Naive thymus-derived CD8-positive, alpha-beta T cell (primary cell): Measurements from ENCODE around the gene TPRN. TPM values are rescaled to one million over a fixed set of nuclear protein-coding genes. Genes with fewer than 3 reads are reported as not detected.
A peak's percentile ranks its signal among the peaks of the same experiment; 100 is the strongest.

Source experiments
- ATAC-seq, 2 donors: fragments of 150-1000 bp; cut with Tn5 transposase in 1 of 2; sonication (Bioruptor Pico), chemical (Tn5 transposase) in 1 of 2; 1 replicate in 1 of 2; 2 replicates in 1 of 2; pipeline ENCODE4 v1.10.0; 2021; ENCODE audit warnings: mild to moderate bottlenecking in 2 of 2, moderate library complexity in 2 of 2
- POLR2A ChIA-PET: fragments of 350-600 bp; sonication (Branson Sonifier 250); formaldehyde crosslinking; loops from one replicate; lab custom pipeline; 2021; ENCODE audit warnings: antibody characterized with exemption; lab: Charles Lee
- DNase-seq, 10 donors: peaks; one replicate each; pipeline versions ENCODE4 v3.0.0 to v3.0.0-alpha.2; 2020 to 2022
- H3K27ac Mint-ChIP-seq, 10 donors: one replicate each; pipeline ENCODE4 v1.8.0; 2020 to 2022; ENCODE audit warnings: mild to moderate bottlenecking in 10 of 10, mixed read lengths in 10 of 10, moderate library complexity in 4 of 10, inconsistent platforms in 1 of 10
- H3K27me3 Mint-ChIP-seq, 5 donors: one replicate each; pipeline ENCODE4 v1.8.0; 2021 to 2022; ENCODE audit warnings: mixed read lengths in 5 of 5
- H3K36me3 Mint-ChIP-seq, 3 donors: one replicate each; pipeline ENCODE4 v1.8.0; 2020 to 2022; ENCODE audit warnings: mixed read lengths in 3 of 3, mild to moderate bottlenecking in 2 of 3, inconsistent platforms in 1 of 3
- H3K4me1 Mint-ChIP-seq, 4 donors: one replicate each; pipeline ENCODE4 v1.8.0; 2021 to 2022; ENCODE audit warnings: mixed read lengths in 4 of 4
- H3K4me3 Mint-ChIP-seq, 10 donors: one replicate each; pipeline ENCODE4 v1.8.0; 2020 to 2022; ENCODE audit warnings: mild to moderate bottlenecking in 10 of 10, mixed read lengths in 10 of 10, moderate library complexity in 6 of 10, inconsistent platforms in 1 of 10
- H3K9me3 Mint-ChIP-seq, 9 donors: one replicate each; pipeline ENCODE4 v1.8.0; 2020 to 2022; ENCODE audit warnings: mixed read lengths in 9 of 9, mild to moderate bottlenecking in 3 of 9, inconsistent platforms in 1 of 9, moderate library complexity in 1 of 9
- polyA plus RNA-seq, 3 donors: library from polyadenylated mRNA; unstranded; fragments of 300-500 nt; fragmentation: Illumina TruSeq; gene quantifications; one replicate each; pipeline ENCODE4 v1.2.3, GENCODE V29; 2021
- total RNA-seq, 8 experiments: library from RNA in 2 of 8; stranded (reverse) in 2 of 8; gene quantifications; one replicate each; pipeline ENCODE4 v1.2.3 and lab custom pipeline; 2021 to 2026

TPRN gene
- total and polyA plus RNA-seq, 5 experiments from 2014 or later = 0.15 to 10.1 (median 0.42) TPM

DNA sequence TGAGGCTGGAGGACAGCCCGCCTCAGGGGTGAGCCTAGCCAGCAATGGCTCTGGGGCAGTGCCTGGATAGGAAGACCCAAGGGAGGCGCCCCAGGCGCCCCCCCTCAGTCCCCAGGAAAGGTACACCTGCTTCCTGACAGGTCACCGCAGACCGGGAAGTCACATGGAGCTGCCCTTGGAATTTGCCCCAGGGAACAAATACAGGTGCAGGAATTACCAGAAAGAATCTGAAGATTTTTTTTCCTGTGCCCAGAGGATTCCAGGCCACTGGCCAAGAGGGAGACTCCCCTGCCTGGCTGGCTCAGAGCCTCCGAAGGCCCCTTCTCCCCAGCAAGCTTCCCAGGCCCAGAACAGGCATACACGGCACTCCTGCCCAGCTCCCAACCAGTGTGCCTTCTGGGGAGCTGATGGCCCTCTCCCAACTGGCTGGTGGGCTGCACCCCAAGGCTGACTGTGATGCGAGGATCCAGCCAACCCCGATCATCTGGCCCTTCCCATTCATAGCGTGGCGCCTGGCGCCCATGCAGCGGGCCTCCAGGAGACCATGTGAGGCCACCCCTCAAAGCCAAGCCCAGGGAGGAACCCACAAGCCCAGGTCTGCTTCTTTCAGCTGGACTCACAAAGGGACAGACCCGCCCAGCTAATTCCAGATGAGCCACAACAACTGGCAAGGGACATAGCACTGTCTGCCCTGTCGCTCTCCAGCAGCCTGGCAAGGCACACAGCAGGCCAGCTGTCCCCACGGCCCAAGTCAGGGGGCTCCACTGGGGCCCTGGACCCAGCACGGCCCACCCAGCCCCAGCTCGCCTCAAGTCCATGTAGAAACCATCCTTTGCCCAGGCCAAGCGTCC is 2.3 kb downstream of the TPRN start:
- DNase-seq (no peak), ATAC-seq (no peak)
- H3K4me3 Mint-ChIP-seq = peak overlapping the region in 6 of 10 donors; percentile 16 to 68 (median 41)
- H3K4me1 Mint-ChIP-seq = peaks cover 7 to 23% (median 15%) of the 10 kb centered on the region in 4 donors
- H3K27ac Mint-ChIP-seq = peak overlapping the region in 2 of 10 donors; percentile 41 to 43
- no peaks in the 10 kb centered on the region for H3K27me3 Mint-ChIP-seq
- POLR2A ChIA-PET = interaction anchor here (1.1 to 11.7 kb wide), 4 partner anchors 8 to 69 kb away, joined by 3 to 135 read pairs (median 6); partner anchors contain the start of genes ANAPC2, RNF208, SSNA1 and TUBB4B
- no peaks in the 10 kb centered on the region for H3K9me3 Mint-ChIP-seq
- H3K36me3 Mint-ChIP-seq = no peaks in the 10 kb centered on the region

DNA sequence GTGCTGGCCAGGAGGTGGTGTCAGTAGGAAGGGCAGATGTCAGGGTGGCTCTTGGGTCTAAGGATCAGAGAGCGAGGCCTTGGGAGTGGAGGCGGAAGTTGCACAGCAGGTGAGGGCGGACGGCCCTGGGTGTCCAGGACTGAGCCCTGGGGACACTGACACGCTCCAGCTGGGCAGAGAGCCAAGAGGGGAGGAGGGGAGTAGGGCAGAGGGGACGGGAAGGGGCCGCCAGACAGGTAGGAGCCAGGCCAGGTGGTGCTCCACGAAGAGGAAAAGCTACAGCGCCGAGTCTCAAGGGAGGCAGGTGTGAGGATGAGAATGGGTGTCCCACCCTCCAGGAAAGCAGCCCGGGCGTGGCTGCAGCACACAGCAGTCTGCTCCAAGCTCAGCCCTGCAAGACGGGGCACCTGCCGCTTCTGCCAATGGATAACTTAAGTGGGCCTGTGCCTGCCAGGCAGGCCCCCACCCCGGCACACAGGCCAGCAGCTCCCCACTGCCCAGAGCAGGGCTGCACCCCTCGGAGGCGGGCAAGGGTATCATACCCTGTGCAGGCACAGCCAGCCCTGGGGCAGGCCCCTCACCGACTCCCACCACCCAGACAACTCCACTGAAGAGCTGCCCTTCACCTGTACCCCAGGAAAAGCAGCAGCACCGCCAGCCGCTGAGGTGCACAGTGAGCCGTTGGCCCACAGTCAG is 4.9 kb downstream of the TPRN start:
- POLR2A ChIA-PET = interaction anchor here (1.2 to 1.4 kb wide), 3 partner anchors 19 to 32 kb away, joined by 3 to 5 read pairs (median 3); partner anchors contain the start of gene RNF224

DNA sequence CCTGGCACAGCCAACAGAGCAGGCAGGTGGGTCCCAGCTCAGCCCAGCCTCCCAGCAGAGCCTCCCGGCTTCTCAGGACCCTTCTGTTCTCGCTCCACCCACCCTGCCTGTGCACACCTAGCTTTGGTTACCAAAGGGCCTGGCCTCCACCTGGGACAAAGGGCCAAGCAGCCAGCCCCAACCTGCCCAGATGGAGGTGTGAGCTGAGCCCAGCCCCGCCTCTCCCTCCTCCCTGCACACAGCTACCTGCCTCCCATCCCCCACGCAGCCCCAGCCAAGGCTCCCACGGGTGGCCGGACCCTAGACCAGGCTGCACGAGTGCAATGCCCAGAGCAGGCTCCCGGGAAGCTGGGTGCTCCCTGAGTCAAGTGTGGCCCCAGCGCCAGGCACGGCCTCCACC is 5.6 kb downstream of the TPRN start:
- Mint-ChIP-seq H3K27ac (no peak overlapping the region), H3K27me3 (no peaks in the 10 kb centered on the region), H3K4me3 (no peak overlapping the region), H3K9me3 (no peaks in the 10 kb centered on the region), H3K36me3 (peaks cover 0 to 4% (median 0%) of the 10 kb centered on the region in 3 donors), H3K4me1 (peaks cover 2 to 14% (median 9%) of the 10 kb centered on the region in 4 donors)
- POLR2A ChIA-PET = interaction anchor here (1.2 to 1.4 kb wide), 3 partner anchors 20 to 33 kb away, joined by 3 to 5 read pairs (median 3); partner anchors contain the start of gene RNF224
- DNase-seq = no peak
- ATAC-seq = no peak

More for the DNA sequence above, 4.9 kb downstream of the TPRN start:
- DNase-seq = no peak
- H3K27ac Mint-ChIP-seq = no peak overlapping the region
- peak overlapping the region in 2 of 10 donors; percentile 43 to 56 for H3K4me3 Mint-ChIP-seq
- peaks cover 2 to 10% (median 5%) of the 10 kb centered on the region in 4 donors for H3K4me1 Mint-ChIP-seq
- ATAC-seq = no peak
- H3K27me3 Mint-ChIP-seq = no peaks in the 10 kb centered on the region
- no peaks in the 10 kb centered on the region for H3K9me3 Mint-ChIP-seq
- H3K36me3 Mint-ChIP-seq = peaks cover 0 to 2% (median 0%) of the 10 kb centered on the region in 3 donors

DNA sequence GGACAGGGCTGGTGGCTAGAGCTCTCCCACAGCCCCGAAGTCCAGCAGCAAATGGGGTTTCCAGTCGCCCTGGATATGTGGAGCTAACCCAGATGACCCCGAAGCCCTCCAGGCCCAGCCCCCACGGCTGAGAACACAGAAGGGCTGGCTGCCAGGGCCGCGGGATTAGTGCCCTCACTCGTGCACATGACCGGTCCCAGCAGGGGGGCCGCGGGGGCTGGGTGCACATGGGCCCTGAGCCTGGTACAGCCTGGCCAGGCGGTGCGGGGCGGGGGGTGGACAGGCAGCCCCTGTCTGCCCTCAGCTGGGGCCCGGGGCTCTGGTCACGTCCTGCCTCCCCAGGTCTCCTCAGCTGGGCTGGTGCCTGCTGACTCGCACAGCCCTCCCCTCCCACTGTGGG is 6.2 kb downstream of the TPRN start:
- POLR2A ChIA-PET = interaction anchor here (1.3 to 8.1 kb wide), 2 partner anchors 8 to 21 kb away, joined by 3 to 135 read pairs; partner anchors contain the start of genes NDOR1, TMEM203 and TPRN
- peaks cover 0 to 4% (median 0%) of the 10 kb centered on the region in 3 donors for H3K36me3 Mint-ChIP-seq
- no peak for DNase-seq
- H3K9me3 Mint-ChIP-seq = no peaks in the 10 kb centered on the region
- ATAC-seq = no peak
- H3K4me1 Mint-ChIP-seq = peaks cover 2 to 18% (median 13%) of the 10 kb centered on the region in 4 donors
- H3K27me3 Mint-ChIP-seq = no peaks in the 10 kb centered on the region
- no peak overlapping the region for H3K4me3 Mint-ChIP-seq
- H3K27ac Mint-ChIP-seq = no peak overlapping the region

DNA sequence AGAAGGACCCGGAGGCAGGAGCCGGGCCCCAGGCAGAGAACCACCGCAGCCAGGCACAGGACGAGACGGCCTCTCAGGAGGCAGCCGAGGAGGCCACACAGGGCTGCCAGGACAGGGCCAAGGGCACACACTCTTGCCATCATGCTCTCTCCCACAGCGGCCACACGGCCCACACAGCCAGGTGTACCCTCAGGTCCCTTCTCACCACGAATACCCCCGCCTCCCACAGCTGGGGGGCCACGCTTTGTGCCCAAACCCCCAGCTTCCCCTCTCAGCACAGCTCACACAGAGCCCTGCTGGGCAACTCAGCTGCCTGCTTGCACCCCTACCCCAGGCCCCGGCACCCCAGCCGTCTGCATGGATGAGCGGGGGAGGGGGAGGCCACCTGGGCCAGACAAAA is 6.8 kb downstream of the TPRN start:
- H3K36me3 Mint-ChIP-seq = peaks cover 0 to 4% (median 0%) of the 10 kb centered on the region in 3 donors
- no peak overlapping the region for H3K4me3 Mint-ChIP-seq
- no peak overlapping the region for H3K27ac Mint-ChIP-seq
- ATAC-seq (no peak), DNase-seq (no peak)
- POLR2A ChIA-PET = interaction anchor here (8.1 kb wide), 1 partner anchor 8 kb away, joined by 135 read pairs; the partner anchor contains the start of genes NDOR1, TMEM203 and TPRN
- peaks cover 6 to 23% (median 19%) of the 10 kb centered on the region in 4 donors for H3K4me1 Mint-ChIP-seq
- no peaks in the 10 kb centered on the region for H3K9me3 Mint-ChIP-seq
- no peaks in the 10 kb centered on the region for H3K27me3 Mint-ChIP-seq

DNA sequence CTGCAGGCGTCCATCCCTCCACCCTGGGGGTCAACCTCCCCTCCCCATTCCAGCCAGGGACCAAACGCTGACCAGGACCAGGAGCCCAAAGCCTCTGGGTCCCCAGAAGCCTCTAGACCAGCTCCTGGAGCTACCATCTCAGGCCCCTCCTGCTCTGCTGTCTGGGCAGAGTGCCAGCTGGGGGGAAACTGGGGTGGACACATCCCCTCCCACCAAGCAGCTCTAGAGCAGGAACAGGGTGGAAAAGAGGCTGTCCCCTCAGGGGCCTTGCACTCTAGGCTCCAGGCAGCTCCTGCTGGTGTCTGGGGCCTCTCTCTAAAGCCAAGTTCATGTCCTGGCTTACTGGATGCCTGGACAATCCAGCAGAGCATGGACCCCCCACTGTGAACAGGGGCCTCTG is 7.7 kb downstream of the TPRN start:
- Mint-ChIP-seq H3K36me3 (peaks cover 0 to 4% (median 0%) of the 10 kb centered on the region in 3 donors), H3K27ac (no peak overlapping the region), H3K4me1 (peaks cover 6 to 23% (median 21%) of the 10 kb centered on the region in 4 donors), H3K27me3 (no peaks in the 10 kb centered on the region), H3K9me3 (no peaks in the 10 kb centered on the region), H3K4me3 (no peak overlapping the region)
- no peak for DNase-seq
- ATAC-seq = no peak
- POLR2A ChIA-PET = interaction anchor here (1.4 to 8.1 kb wide), 3 partner anchors 9 to 48 kb away, joined by 3 to 135 read pairs (median 6); partner anchors contain the start of genes NDOR1, TMEM203 and TPRN

DNA sequence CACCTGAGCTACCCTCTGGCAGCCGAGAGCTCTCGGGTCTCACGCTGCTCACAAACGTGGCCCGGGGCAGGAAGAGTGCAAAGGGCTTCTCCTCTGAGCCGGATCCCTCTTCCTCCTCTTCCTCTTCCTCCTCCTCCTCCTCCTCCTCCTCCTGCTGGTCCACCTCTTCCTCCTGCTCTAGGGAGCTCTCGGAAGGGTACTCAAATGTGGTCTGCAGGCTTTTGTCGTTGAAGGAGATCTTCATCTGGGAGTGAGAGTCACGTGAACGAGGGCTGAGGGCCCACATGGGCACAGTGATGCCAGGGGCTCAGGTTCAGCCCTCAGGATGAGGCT is 8.1 kb downstream of the TPRN start:
- Mint-ChIP-seq H3K4me3 (no peak overlapping the region), H3K4me1 (peaks cover 6 to 27% (median 25%) of the 10 kb centered on the region in 4 donors), H3K9me3 (no peaks in the 10 kb centered on the region), H3K27me3 (no peaks in the 10 kb centered on the region), H3K36me3 (peaks cover 0 to 4% (median 2%) of the 10 kb centered on the region in 3 donors), H3K27ac (peak overlapping the region in 1 of 10 donors; percentile 52)
- POLR2A ChIA-PET = interaction anchor here (1.4 to 8.1 kb wide), 3 partner anchors 10 to 48 kb away, joined by 3 to 135 read pairs (median 6); partner anchors contain the start of genes NDOR1, TMEM203 and TPRN
- DNase-seq (no peak), ATAC-seq (no peak)

DNA sequence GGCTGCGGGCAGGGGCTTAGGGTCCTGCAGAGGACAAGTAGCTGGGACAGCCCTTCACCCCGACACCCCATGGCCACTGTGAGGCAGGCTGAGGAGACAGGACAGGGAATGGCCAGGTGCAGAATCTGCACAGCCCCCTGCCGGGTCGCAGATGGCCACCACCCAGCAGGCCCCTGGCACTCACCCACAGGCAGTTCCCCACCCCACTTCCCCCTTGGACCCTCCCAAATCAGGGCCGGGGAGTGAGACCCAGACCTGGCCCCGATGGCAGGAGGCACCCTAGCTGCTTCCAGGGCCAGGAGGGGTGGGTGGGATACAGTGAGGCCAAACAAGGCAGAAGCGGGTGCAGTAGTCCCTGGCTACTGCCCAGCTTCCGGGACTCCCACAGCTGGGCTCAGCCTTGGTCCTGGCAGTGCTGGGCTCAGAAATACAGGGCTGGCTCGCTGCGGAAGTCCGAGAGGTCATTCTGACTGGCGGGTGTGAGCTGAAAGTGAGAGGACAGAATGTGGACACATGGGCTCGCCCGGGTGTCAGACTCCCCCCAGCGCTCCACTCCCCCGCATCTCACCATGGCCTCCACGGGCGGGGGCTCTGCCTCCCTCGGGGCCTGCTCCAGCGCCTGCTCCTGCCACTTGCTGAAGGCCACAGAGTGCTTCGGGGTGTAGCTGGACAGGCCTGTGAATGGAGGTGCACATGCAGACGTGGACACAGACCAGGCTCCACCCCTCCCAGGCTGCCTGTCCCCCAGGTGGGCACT is 8.7 kb downstream of the TPRN start:
- Mint-ChIP-seq H3K36me3 (peaks cover 0 to 4% (median 2%) of the 10 kb centered on the region in 3 donors), H3K27ac (peak overlapping the region in 1 of 10 donors; percentile 57), H3K27me3 (no peaks in the 10 kb centered on the region), H3K9me3 (no peaks in the 10 kb centered on the region), H3K4me1 (peaks cover 6 to 31% (median 30%) of the 10 kb centered on the region in 4 donors), H3K4me3 (no peak overlapping the region)
- POLR2A ChIA-PET = interaction anchor here (1.4 to 8.1 kb wide), 3 partner anchors 10 to 49 kb away, joined by 3 to 135 read pairs (median 6); partner anchors contain the start of genes NDOR1, TMEM203 and TPRN
- no peak for DNase-seq
- ATAC-seq = no peak

DNA sequence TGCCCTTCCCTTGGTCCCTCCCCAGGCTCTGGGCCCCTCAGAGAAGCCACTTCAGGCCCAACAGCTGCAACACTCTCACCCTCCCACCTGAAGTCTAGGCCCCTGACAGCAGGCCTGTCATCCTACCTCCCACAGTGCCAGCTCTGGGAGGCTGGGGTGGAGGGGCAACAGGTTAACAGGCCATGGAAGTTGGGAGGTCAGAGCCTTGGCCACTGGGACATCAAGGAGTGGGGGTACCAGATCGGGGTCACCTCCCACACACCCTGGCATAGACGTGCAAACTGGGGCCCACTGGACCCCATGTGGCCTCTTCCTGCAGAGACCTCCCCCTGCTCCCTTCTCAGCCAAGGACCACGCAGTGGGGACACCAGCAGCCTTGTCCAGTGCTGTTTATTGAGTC is 9.3 kb downstream of the TPRN start:
- peaks cover 6 to 37% (median 33%) of the 10 kb centered on the region in 4 donors for H3K4me1 Mint-ChIP-seq
- no peak for DNase-seq
- peaks cover 0 to 4% (median 3%) of the 10 kb centered on the region in 3 donors for H3K36me3 Mint-ChIP-seq
- no peak for ATAC-seq
- POLR2A ChIA-PET = interaction anchor here (4.9 to 8.1 kb wide), 2 partner anchors 11 to 34 kb away, joined by 59 to 135 read pairs; partner anchors contain the start of genes CYSRT1, NDOR1, RNF208 and RNF224
- H3K4me3 Mint-ChIP-seq = peak overlapping the region in 4 of 10 donors; percentile 34 to 72 (median 55)
- peak overlapping the region in 5 of 10 donors; percentile 18 to 77 (median 57) for H3K27ac Mint-ChIP-seq
- no peaks in the 10 kb centered on the region for H3K9me3 Mint-ChIP-seq
- no peaks in the 10 kb centered on the region for H3K27me3 Mint-ChIP-seq

DNA sequence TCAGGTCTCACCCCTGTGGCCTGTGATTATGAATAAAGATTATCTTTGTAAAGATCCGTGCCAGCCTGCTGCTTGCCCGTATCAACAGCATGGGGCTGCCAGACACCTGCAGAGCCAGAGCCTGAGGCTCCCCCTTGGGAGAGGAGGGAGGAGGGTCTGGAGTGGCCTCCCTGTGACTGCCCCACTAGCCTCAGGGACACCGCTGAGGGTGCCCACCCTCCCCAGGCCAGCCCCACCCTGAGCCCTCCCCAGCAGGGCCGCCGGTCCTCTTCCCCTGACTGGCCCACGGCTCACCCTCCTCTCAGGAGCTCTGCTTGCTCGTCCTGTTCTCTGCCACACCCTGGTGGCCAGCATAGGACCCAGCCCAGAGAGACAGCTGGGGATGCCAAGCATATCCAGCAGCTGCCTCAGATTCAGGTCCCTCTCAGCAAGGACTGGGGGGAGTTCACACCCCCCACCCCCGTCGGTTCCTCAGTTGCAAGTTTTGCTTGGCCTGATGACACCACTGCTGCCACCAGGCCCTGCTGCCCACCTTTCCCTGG is 10.2 kb downstream of the TPRN start:
- DNase-seq (no peak), ATAC-seq (no peak)
- Mint-ChIP-seq H3K4me1 (peaks cover 6 to 43% (median 36%) of the 10 kb centered on the region in 4 donors), H3K27me3 (no peaks in the 10 kb centered on the region), H3K27ac (peak overlapping the region in 6 of 10 donors; percentile 40 to 83 (median 58)), H3K9me3 (no peaks in the 10 kb centered on the region), H3K36me3 (peaks cover 0 to 4% (median 4%) of the 10 kb centered on the region in 3 donors), H3K4me3 (peak overlapping the region; percentile 39 to 92 (median 64))
- POLR2A ChIA-PET = interaction anchor here (2.6 to 8.1 kb wide), 3 partner anchors 12 to 35 kb away, joined by 6 to 135 read pairs (median 59); partner anchors contain the start of genes CYSRT1, NDOR1, RNF208 and RNF224
